Nephron progenitor cell (in vitro differentiated cells): ENCODE data around the gene RIGI.

Experiments used
- DNase-seq: peaks from one replicate; pipeline ENCODE4 v3.0.0; 2021
- H3K27ac Mint-ChIP-seq: 2 replicates; pipeline ENCODE4 v1.8.0; 2021; ENCODE audit warnings: mild to moderate bottlenecking, moderate library complexity, mixed read lengths
- H3K27me3 Mint-ChIP-seq: 2 replicates; pipeline ENCODE4 v1.8.0; 2021; ENCODE audit warnings: mild to moderate bottlenecking, low read depth, mixed read lengths; ENCODE audit not compliant: poor library complexity
- H3K36me3 Mint-ChIP-seq: 2 replicates; pipeline ENCODE4 v1.8.0; 2021; ENCODE audit warnings: low read depth, mixed read lengths
- H3K4me1 Mint-ChIP-seq: 2 replicates; pipeline ENCODE4 v1.8.0; 2021; ENCODE audit warnings: mixed read lengths
- H3K4me3 Mint-ChIP-seq: 2 replicates; pipeline ENCODE4 v1.8.0; 2021; ENCODE audit warnings: mild to moderate bottlenecking, moderate library complexity, mixed read lengths
- H3K9me3 Mint-ChIP-seq: 2 replicates; pipeline ENCODE4 v1.8.0; 2021; ENCODE audit warnings: mild to moderate bottlenecking, moderate library complexity, mixed read lengths
- TF ChIP-seq, protein P1 (sequence below): fragments of 200-600 bp; sonication (generic); IDR thresholded peaks from 2 replicates; pipeline ENCODE4 v1.5.0; 2021; ENCODE audit warnings: antibody characterized with exemption

The RIGI gene

DNA sequence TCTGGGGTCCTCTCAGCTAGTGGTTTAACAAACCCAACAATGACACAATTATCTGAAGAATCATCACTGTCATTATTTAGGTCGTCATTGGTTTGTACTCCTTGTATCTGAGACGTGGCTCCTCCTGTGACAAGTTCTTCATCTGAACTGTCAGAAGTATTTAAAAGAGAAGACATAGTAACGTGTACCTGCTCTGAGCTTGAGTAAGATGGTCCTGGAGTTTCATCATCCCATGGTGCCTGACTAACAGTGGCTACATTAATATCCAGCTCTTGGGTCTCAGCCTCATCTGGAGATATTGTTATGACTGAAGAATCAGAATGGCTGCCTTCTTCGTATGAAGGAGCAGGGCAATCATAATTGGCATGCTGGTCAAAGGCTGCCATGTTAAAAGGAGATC is 17.1 kb upstream of the RIGI start:
- no peak for DNase-seq
- no peak overlapping the region for H3K27ac Mint-ChIP-seq
- H3K27me3 Mint-ChIP-seq = no peaks in the 10 kb centered on the region
- H3K4me1 Mint-ChIP-seq = peaks cover 6% of the 10 kb centered on the region
- peaks cover 56% of the 10 kb centered on the region for H3K36me3 Mint-ChIP-seq
- TF ChIP-seq, protein P1, sequence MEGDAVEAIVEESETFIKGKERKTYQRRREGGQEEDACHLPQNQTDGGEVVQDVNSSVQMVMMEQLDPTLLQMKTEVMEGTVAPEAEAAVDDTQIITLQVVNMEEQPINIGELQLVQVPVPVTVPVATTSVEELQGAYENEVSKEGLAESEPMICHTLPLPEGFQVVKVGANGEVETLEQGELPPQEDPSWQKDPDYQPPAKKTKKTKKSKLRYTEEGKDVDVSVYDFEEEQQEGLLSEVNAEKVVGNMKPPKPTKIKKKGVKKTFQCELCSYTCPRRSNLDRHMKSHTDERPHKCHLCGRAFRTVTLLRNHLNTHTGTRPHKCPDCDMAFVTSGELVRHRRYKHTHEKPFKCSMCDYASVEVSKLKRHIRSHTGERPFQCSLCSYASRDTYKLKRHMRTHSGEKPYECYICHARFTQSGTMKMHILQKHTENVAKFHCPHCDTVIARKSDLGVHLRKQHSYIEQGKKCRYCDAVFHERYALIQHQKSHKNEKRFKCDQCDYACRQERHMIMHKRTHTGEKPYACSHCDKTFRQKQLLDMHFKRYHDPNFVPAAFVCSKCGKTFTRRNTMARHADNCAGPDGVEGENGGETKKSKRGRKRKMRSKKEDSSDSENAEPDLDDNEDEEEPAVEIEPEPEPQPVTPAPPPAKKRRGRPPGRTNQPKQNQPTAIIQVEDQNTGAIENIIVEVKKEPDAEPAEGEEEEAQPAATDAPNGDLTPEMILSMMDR = no peak
- H3K4me3 Mint-ChIP-seq = no peak overlapping the region
- peaks cover 5% of the 10 kb centered on the region for H3K9me3 Mint-ChIP-seq

DNA sequence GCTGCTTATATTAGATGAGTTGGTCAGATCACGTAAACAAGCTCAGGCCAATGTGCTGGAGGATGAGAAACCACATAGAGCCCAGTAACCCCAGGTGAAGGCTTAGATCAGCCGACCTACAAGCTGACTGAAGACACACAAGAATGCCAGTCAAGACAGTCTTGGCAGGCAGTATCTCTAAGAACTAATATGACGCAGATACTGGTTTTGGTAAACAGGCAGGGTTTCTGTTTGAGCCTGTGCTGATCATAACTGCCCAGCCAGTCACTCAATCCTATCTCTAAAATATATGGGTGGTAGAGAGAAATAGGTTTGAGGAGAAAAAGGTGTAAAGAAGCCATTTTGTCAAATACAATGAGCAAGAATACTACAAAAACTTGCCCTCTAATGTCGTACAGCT is 7.8 kb upstream of the RIGI start:
- peaks cover 5% of the 10 kb centered on the region for H3K9me3 Mint-ChIP-seq
- H3K4me3 Mint-ChIP-seq = no peak overlapping the region
- H3K27me3 Mint-ChIP-seq = no peaks in the 10 kb centered on the region
- DNase-seq = no peak
- peaks cover 34% of the 10 kb centered on the region for H3K36me3 Mint-ChIP-seq
- H3K27ac Mint-ChIP-seq = no peak overlapping the region
- TF ChIP-seq, protein P1 = no peak
- no peaks in the 10 kb centered on the region for H3K4me1 Mint-ChIP-seq

DNA sequence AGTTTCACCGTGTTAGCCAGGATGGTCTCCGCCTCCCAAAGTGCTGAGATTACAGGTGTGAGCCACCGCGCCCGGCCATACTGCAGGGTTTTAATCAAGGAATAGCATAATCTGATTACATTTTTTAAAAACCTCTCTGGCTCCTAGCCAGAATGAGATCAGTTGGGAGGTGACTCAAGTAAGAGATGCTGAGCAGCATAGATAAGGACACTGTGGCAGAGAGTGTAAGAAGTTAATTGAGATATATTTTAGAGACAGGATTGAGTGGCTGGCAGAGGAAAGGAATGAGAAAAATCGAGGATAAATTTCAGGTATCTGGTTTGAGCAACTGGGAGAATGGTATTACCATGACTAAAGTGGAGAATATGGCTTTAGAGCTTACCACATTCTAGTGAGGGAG is 7.3 kb upstream of the RIGI start:
- H3K27ac Mint-ChIP-seq = no peak overlapping the region
- H3K4me3 Mint-ChIP-seq = no peak overlapping the region
- H3K4me1 Mint-ChIP-seq = no peaks in the 10 kb centered on the region
- TF ChIP-seq, protein P1 = no peak
- H3K36me3 Mint-ChIP-seq = peaks cover 34% of the 10 kb centered on the region
- DNase-seq = no peak
- no peaks in the 10 kb centered on the region for H3K27me3 Mint-ChIP-seq
- H3K9me3 Mint-ChIP-seq = peaks cover 5% of the 10 kb centered on the region

DNA sequence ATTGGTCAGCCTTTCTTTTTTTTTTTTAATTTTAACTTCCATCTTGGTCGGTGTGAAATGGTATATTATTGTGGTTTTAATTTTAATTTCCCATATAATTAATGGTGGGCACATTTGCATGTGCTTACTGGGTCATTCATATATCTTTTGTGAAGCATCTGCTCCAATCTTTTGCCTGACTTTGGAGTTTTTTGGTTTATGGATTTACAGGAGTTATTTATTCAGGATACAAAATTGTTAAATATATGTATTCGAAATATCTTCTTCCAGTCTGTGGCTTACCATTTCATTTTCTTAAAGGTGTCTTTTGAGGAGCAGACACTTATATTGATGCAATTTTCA is 682 bp upstream of the RIGI start:
- peak overlapping the region; percentile 92 for H3K4me3 Mint-ChIP-seq
- H3K27ac Mint-ChIP-seq = no peak overlapping the region
- H3K9me3 Mint-ChIP-seq = peaks cover 11% of the 10 kb centered on the region
- peaks cover 11% of the 10 kb centered on the region for H3K36me3 Mint-ChIP-seq
- no peak for DNase-seq
- H3K4me1 Mint-ChIP-seq = peaks cover 20% of the 10 kb centered on the region
- peaks cover 8% of the 10 kb centered on the region for H3K27me3 Mint-ChIP-seq
- TF ChIP-seq, protein P1 = no peak

DNA sequence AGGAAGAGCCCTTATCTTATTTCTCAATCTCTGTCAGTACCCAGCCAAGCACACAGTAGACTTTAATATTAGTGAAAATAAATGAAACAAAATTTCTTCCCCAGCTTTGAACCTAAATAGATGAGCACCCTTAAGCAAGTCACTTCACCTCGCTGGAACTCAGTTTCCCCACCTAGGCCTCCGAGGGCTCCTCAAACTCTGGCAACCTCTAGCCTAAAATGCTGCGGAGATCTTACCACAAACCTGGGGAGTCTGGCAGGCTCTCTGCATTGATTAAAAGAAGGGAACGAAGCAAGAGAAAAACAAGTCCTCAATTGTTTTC is 326 bp downstream of the RIGI start:
- DNase-seq = no peak
- H3K4me1 Mint-ChIP-seq = peaks cover 20% of the 10 kb centered on the region
- H3K27me3 Mint-ChIP-seq = peaks cover 8% of the 10 kb centered on the region

More for the DNA sequence above, 326 bp downstream of the RIGI start:
- peak overlapping the region; percentile 92 for H3K4me3 Mint-ChIP-seq
- H3K9me3 Mint-ChIP-seq = peaks cover 14% of the 10 kb centered on the region
- H3K27ac Mint-ChIP-seq = no peak overlapping the region
- TF ChIP-seq, protein P1 = no peak
- H3K36me3 Mint-ChIP-seq = peaks cover 5% of the 10 kb centered on the region
